Activated CD8-positive, alpha-beta memory T cell treated with anti-CD3 and anti-CD28 coated beads for 48 hours (primary cell): Measurements from ENCODE around the gene NOC2L.

Source experiments
- DNase-seq, 3 experiments: peaks; one replicate each; pipeline ENCODE4 v3.0.0-alpha.2; 2020; ENCODE audit warnings: low read depth in 2 of 3, low spot score in 2 of 3

Gene NOC2L

DNA sequence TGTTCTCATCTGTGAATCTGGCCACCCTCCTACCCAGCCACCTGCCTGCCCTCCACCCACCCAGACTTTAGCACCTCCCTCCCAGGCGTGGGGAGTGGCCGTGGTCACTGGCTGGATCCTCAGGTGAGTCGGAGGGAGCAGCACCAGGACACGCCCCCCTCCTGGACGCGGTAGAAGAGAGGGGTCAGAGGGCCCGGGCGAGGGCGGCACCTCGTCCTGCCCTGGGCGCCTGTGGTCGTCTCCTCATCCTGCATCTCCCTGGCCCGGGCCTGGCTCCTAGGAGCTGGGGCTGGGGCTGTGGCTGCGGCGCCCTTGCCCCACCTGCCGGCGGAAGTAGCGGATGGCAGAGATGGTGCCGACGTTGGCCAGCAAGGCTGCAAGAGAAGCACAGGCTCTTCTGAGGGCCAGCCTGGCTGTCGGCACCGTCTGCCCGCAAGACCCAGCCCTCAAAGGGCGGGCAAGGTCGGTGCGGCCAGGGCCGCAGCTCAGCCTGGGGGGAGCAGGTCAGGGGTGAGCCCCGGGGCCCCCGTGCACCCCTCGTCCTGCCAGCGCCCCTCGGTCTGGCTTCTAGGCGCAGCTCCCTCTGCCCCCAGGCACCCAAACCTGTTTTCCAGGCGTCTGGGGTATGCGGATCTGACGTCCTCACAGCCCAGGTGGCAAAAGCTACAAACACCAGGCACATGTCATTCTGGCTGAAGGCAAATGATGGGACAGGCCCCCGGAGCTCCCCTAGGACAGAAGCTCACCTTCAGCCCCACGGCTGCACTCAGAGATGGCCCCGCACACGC is 17.0 kb upstream of the NOC2L start:
- peak in 1 of 3 experiments; percentile 33 for DNase-seq

DNA sequence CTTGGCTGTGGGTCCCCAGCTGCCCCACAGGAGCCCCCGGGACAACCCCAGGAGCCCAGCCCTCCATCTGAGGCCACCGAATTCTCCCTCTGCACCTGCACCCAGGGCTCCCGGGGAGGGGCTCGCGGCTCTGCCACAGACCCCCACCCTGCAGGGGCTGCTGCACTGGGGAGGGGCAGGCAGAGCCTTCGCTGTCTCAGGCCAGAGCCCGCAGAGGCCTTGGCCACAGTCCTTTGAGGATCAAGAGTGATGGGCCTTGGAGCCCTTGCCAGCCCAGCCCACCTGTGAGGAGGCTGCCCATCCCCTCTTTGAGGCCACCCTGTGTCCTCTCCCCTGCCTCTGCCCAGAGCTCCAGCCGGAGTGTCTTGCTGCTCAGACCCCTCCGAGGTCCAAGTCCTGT is 16.3 kb upstream of the NOC2L start:
- no peak for DNase-seq

DNA sequence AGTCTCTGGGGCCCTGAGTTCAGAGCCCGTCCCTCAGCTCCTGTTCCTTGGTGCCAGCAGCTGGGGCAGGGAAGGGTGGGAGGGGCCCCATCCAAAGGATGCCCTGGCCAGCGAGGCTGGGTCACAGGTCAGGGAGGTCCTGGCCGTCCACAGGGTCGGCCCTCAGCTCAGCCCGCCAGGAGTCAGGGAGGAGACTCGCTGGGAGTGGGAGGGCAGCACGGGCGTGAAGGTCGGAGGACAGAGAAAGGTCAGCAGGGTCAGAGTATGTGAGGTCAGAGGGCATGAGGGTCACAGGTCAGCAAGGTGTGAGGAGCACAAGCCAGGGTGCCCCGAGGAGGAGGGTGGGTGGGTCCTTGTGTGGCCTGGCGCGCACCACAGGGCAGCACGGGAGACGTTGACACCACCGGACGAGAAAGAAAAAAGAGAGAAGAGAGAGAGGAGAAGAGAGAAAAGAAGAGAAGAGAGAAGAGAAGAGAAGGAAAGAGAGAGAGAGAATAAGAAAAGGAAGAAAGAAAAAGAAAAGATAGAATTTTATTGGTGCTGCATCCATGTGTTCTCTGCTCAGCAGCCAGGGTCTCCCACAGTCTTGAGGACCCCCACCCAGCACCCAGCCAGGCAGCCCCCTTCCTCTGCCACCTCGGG is 15.8 kb upstream of the NOC2L start:
- DNase-seq, result no peak

DNA sequence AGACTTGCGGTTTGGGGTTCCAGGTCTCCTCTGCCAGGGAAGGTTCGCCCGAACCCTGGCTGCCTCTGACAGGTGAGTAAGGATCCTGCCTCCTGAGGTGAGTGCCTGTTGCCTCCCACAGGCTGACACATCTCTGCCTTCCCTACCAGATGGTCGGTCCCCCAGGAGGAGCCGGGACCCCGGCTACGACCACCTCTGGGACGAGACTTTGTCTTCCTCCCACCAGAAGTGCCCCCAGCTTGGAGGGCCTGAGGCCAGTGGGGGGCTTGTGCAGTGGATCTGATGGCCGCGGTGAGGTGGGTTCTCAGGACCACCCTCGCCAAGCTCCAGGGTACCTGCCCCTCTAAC is 15.2 kb upstream of the NOC2L start:
- DNase-seq, result no peak

DNA sequence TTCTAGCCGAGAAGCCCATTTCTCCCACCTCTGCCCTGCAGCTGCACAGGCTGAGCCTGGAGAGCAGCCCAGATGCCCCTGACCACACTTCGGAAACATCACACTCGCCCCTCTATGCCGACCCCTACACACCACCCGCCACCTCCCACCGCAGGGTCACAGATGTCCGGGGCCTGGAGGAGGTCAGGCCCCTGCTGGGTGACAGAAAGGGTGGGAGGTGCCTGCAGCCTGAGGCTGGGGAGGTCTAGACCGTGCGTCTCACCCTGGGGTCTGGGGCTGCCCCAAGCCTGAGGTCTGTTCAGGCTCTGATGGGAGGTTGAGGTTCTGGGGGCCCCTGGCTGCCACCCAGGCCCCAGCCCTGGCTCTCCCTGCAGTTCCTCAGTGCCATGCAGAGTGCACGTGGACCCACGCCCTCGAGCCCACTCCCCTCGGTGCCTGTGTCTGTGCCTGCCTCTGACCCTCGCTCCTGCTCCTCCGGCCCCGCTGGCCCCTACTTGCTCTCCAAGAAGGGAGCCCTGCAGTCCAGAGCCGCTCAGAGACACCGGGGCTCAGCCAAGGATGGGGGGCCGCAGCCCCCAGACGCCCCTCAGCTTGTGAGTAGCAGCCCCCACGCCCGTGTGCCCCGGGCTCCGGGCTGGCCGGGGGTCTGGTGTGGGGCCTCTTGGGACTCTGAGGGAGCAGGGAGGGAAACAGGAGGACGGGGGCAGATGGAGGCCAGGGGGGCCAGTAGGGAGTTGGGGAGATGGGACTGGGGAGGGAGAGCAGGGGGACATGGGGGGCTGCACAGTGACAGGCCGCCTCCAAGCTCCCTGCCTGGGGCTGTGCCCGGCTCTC is 14.6 kb upstream of the NOC2L start:
- no peak for DNase-seq

DNA sequence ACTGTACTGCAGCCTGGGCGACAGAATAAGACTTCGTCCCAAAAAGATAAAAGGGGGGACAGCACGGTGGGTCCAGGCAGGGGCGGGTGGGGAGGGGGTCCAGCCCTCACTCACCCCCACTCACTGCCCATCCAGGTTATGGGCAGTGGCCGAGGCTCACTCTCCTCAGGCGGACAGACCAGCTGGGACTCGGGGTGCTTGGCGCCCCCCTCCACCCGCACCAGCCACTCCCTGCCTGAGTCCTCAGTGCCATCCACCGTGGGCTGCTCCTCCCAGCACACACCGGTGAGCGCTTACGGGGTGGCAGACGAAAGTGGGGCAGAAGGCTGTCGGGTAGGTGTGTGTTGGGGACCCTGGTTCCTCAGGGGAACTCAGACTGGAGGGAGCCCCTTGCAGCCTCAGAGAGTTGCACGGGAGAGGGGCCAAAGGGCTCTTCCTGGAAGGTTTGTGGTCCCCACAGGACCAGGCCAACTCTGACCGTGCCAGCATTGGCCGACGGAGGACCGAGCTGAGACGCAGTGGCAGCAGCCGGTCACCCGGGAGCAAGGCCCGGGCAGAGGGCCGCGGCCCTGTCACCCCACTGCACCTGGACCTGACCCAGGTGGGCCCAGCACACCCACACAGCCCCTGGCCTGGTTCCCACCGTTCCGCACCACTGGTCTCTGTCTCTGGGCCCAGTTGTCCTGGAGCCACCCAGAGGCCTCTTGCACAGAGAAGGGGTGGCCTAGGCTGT is 13.8 kb upstream of the NOC2L start:
- DNase-seq, result no peak

DNA sequence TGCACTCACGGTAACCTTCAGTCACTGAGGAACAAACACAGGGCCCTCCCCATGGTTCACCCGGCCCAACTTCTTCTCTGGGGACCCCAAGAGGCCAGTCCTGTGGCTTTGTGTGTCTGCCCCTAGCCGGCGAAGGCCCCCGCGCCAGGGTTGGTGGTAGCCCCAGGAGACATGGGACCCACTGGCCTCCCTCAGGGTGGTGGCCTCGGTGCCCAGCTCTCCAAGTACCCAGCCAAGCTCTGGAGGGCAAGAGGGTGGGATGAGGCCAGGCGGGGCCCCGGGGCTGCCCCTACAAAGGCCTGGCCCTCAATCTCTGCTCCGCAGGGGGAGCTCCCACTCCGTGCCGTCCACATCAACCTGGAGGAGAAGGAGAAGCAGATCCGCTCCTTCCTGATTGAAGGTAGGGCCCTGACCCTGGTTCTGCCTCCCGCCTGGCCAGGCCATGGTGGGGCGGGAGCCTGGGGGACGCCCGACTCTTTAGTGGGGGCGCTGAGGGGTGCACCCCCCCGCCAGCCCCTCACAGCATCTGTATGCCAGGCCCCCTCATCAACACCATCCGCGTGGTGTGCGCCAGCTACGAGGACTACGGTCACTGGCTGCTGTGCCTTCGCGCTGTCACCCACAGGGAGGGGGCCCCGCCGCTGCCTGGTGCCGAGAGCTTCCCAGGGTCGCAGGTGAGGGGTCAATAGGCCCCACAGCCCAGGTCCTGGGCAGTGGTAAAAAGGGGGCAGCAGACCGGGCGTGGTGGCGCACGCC is 12.9 kb upstream of the NOC2L start:
- no peak for DNase-seq

DNA sequence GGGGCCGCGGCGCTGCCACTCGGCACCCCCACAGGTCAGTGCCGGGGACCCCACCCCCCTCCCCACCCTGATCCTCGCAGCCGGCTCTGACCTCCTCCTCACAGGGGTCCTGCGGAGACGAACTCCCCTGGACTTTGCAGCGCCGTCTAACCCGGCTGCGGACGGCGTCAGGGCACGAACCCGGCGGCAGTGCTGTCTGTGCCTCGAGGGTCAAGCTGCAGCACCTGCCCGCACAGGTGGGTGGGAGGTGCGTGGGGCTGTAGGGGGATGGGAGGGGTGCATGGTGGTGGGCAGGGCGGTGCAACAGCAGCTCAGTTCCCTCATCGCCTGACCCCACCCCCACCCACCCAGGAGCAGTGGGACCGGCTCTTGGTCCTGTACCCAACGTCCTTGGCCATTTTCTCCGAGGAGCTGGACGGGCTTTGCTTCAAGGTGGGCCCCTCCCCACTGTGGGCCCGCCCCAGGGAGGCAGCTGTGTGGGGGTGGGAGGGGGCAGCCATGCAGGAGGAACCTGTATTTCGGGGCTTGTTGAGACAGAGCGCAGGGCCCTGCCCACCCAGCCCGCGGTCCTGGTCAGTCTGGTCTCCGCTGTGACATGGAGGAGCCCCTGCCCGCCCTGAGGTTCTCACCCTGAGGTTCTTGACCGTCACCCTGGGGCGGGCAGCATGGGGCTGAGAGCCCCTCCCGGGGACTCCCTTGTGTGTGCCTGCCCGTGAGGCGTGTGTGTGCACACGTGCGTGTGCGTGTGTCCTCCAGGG is 12.1 kb upstream of the NOC2L start:
- DNase-seq, result no peak

DNA sequence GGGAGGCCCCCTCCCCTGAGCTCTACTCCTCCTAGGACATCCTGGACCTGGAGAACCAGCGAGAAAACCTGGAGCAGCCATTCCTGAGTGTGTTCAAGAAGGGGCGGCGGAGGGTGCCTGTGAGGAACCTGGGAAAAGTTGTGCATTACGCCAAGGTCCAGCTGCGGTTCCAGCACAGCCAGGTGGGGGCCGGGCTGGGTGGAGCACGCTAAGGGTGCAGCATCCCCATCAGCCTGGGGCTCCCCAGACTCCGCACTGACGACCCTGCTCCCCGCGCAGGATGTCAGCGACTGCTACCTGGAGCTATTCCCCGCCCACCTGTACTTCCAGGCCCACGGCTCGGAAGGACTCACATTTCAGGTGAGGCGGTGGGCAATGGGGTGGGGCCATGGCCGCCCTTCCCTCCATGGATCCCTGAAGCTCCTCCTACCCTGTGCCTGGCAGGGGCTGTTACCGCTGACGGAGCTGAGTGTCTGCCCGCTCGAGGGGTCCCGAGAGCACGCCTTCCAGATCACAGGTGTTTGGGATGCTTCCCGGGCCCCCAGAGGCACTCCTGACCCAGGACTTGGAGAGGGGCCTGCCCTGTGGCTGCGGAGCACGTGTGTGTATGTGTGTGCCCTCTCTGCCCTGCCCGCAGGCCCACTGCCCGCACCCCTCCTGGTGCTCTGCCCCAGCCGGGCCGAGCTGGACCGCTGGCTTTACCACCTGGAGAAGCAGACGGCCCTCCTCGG is 11.4 kb upstream of the NOC2L start:
- DNase-seq, result no peak

DNA sequence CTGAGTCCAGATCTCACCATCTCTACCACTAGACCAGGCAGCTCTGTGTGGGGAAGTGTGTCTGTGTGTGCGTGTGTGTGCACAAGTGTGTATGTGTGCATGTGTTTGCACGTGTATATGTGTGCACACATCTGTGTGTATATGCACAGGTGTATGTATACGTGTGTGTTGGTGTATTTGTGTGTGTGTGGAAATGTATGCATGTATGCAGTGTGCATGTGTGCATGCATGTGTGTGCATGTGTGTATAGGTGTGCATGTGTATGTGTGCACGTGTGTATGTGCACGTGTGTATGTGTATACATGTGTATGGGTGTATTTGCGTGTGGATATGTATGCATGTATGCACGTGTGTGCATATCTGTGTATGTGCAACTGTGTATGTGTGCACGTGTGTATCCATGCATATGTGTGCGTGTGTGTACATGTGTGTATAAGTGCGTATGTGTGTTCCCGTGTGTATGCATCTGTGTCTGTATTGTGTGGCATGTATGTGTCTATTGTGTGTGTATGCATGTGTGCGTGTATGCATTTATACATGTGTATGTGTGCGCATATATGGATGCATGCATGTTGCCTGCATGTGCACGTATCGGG is 10.3 kb upstream of the NOC2L start:
- no peak for DNase-seq

DNA sequence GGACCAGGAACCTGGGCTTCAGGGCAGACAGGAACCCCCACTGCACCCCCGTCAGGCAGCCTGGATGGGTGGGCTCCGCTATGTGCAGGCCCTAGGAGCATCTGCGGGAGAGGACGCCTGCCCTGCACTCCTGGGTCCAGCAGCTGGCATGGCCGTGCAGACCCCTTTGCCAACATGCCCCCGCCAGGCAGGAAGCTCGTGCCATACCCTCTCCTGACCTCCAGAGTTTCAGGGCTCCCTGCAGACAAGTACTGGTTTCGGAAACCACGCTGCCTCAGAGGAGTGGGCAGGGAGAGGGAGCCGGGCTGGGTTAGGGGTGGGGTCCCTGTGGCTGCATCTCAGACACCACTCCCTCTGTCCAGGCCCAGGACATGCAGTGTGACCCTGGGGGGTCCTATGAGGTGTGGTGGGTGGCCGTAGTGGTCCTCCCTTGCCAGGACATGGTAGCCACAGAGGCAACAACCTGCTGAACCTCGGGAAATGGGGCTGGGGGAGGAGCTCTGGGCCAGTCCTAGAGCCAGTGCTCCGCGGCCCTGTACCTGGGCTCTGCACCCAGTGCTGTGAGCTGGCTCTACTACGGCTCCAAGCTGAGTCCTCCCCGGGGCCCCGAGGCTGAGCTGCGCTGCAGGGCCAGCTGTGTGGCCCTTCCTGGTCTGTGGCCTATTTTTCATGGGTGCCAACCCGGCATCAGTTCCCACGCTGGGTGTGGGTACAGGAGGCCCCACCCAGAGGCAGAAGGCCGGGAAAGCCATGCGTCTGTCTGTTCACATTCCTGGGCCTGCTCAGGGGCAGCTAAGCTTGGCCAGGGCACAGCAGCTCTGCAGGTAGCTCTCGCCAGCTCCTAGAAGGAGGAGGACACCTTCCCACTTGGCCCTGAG is 8.6 kb upstream of the NOC2L start:
- DNase-seq, result no peak

DNA sequence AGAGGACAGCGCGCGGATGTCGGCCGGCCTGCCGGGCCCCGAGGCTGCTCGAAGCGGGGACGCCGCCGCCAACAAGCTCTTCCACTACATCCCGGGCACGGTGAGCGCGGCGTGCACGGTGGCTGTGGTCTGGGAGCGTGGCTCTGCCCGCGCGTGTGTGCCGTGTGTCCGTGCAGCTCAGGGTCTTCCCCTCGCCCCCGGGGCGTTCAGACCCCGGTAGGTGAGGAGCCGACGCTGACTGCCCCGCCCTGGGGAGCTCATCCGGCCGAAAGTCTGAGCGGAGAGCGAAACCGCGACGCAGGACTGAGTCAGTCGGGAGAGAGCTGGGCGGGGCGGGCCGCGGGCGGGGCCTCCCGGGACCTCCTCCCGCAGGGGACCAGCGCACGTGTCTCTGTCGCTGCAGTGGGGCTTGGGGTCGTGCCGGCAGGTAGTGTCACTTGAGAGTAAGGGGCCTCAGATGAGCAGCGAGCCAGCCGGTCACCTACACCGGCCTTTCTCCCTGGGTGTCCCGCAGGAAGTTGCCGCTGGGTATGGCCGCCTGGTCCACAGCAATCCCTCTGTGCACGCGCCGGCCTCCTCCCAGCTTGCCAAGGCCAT is 7.7 kb upstream of the NOC2L start:
- peak; percentile 60 to 67 (median 66) for DNase-seq

DNA sequence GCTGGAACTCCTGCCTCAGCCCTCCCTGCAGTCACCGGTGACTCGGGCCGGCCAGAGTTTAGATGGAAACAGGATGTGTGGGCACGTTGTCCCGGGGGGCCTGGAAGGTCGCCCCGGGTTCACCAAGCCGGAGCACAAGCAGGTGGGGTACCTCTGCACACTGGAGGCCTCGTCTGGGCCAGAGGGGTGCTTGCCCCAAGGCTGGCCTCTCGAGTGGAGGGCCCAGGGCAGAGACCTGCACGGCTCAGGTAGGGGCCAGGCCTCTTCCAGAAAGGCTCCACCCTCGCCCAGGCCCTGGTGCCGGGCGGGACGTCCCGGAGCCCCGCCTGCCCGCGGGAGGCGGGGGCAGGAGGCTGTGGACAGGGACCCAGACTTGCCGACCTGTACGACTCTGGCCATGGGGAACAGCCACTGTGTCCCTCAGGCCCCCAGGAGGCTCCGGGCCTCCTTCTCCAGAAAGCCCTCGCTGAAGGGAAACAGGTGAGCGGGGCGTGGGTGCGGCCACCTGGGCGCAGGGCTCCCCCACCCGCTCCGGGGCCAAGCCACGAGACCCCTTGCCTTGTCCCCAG is 7.2 kb upstream of the NOC2L start, which contains the start of gene PLEKHN1:
Gene PLEKHN1 (plus strand): TSS at position 348 of the 569 bp plus-strand sequence. CDS start 50 bp downstream, at position 398.
- peak in 1 of 3 experiments; percentile 35 for DNase-seq

DNA sequence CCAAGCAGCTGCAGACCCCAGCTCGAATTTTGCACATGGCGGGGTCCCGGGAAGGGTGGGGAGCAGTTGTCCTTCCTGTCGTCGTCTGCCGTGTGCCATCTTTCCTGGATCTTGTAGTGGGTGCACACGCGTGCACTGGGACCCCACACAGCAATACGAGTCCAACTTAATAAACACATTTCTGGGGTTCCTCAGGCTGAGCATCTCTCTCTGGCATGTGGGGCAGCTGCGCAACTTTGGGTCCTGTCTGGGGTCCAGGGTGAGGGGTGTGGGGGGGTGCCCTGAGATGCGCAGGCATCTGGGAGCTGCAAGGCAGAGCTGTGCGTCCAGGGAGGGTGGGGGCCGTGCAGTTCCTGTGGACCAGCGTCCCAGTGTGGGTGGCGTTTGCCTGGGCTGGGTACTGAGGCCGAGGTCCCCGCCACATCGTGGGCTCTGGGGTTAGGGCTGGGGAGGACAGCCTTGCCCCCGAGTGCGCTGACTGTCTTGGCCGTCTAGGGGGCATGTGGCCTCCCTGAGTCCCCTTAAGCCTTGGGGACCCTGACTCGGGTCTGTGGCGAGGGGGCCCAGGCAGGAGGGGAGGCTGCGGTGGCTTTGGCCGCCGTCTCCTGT is 6.6 kb upstream of the NOC2L start:
- DNase-seq, result no peak

DNA sequence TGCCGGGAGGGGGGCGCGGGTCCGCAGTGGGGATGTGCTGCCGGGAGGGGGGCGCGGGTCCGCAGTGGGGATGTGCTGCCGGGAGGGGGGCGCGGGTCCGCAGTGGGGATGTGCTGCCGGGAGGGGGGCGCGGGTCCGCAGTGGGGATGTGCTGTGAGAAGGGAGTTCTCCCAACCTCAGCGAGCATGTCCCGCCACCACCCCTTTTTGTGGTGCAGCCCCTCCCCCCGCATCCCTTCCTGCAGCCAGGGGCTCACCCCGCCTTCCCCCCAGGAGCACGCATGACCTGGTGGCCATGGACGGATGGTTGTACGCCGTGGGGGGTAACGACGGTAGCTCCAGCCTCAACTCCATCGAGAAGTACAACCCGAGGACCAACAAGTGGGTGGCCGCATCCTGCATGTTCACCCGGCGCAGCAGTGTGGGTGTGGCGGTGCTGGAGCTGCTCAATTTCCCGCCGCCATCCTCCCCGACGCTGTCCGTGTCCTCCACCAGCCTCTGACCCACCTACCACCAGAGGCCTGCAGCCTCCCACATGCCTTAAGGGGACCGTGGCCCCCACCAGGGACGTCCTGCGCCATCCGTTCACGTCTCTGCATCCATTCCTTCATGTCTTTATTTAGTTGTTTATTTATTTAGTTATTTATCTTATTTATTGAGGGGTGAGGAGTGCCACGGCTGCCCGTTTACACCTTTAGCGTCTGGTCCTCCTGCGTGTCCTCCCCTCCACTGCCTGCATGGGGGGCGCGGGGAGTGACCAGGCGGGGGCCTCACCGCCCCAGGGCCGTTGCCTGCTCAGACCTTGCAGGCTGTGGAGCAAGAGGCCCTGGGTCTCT is 5.9 kb upstream of the NOC2L start:
- no peak for DNase-seq
